HepG2 (cell line): ENCODE results near the gene MAP3K8. TPM values are rescaled to one million over a fixed set of nuclear protein-coding genes. Genes with fewer than 3 reads are reported as not detected.

Source experiments
- EP300 ChIP-seq, 3 experiments: sonication (generic) in 1 of 3; formaldehyde crosslinking in 1 of 3; IDR thresholded peaks; 2 replicates each; pipeline versions ENCODE4 v1.5.1 to v1.6.1; 2011 to 2020; ENCODE audit warnings: low read depth in 2 of 3, low read length in 2 of 3, borderline replicate concordance in 1 of 3, improper control_type of control experiment in 1 of 3, mild to moderate bottlenecking in 1 of 3, missing genetic modification reagents in 1 of 3, moderate library complexity in 1 of 3
- FOXJ3 ChIP-seq: sonication (generic); formaldehyde crosslinking; IDR thresholded peaks from 2 replicates; pipeline ENCODE4 v1.4.0; 2020; ENCODE audit warnings: missing genetic modification reagents, mild to moderate bottlenecking, borderline replicate concordance
- HMG20B ChIP-seq: conservative IDR thresholded peaks from 2 replicates; pipeline ENCODE4 v1.6.1; 2016; ENCODE audit warnings: missing genetic modification reagents, missing compliant biosample characterization
- HOXA3 ChIP-seq: sonication (generic); formaldehyde crosslinking; IDR thresholded peaks from 2 replicates; pipeline ENCODE4 v1.5.0; 2020; ENCODE audit warnings: missing genetic modification reagents
- KDM5B ChIP-seq: sonication (generic); formaldehyde crosslinking; IDR thresholded peaks from 2 replicates; pipeline ENCODE4 v1.4.0; 2020; ENCODE audit warnings: missing genetic modification reagents, mild to moderate bottlenecking, borderline replicate concordance
- NFAT5 ChIP-seq: sonication (generic); formaldehyde crosslinking; IDR thresholded peaks from 2 replicates; pipeline ENCODE4 v1.4.0; 2020; ENCODE audit warnings: missing genetic modification reagents
- RAD21 ChIP-seq: fragments of 450-650 bp; formaldehyde crosslinking; IDR thresholded peaks from 2 replicates; pipeline ENCODE4 v1.5.0; 2020; ENCODE audit warnings: mild to moderate bottlenecking
- RBM39 ChIP-seq: fragments of 200-400 bp; formaldehyde crosslinking; IDR thresholded peaks from one replicate; pipeline ENCODE4 v1.6.1; 2018; ENCODE audit warnings: antibody characterized with exemption, mild to moderate bottlenecking, low read depth, low read length; ENCODE audit not compliant: poor library complexity, severe bottlenecking
- REPIN1 ChIP-seq: sonication (generic); formaldehyde crosslinking; IDR thresholded peaks from 2 replicates; pipeline ENCODE4 v1.8.0; 2022; ENCODE audit warnings: missing genetic modification reagents, low read depth, mild to moderate bottlenecking, borderline replicate concordance
- RXRB ChIP-seq: IDR thresholded peaks from 2 replicates; pipeline ENCODE4 v1.6.1; 2016; ENCODE audit warnings: borderline replicate concordance, missing genetic modification reagents, missing compliant biosample characterization
- TRIM24 ChIP-seq: sonication (generic); formaldehyde crosslinking; IDR thresholded peaks from 2 replicates; pipeline ENCODE4 v1.8.0; 2022; ENCODE audit warnings: mild to moderate bottlenecking, missing genetic modification reagents
- ZMYM3 ChIP-seq: sonication (generic); formaldehyde crosslinking; IDR thresholded peaks from 2 replicates; pipeline ENCODE4 v1.5.1; 2020; ENCODE audit warnings: mild to moderate bottlenecking, missing genetic modification reagents
- ZNF510 ChIP-seq: sonication (generic); formaldehyde crosslinking; IDR thresholded peaks from 2 replicates; pipeline ENCODE4 v1.4.0; 2020; ENCODE audit warnings: low read depth, mild to moderate bottlenecking, missing genetic modification reagents
- ZNF770 ChIP-seq: sonication (generic); formaldehyde crosslinking; IDR thresholded peaks from 2 replicates; pipeline ENCODE4 v1.5.0; 2020; ENCODE audit warnings: mild to moderate bottlenecking, missing genetic modification reagents
- ZNF839 ChIP-seq: sonication (generic); formaldehyde crosslinking; IDR thresholded peaks from 2 replicates; pipeline ENCODE4 v1.4.0; 2020; ENCODE audit warnings: missing genetic modification reagents, mild to moderate bottlenecking, borderline replicate concordance
- polyA plus RNA-seq, 8 experiments: library from polyadenylated mRNA; depleted of rRNA in 3 of 8; stranded (reverse) in 7 of 8; unstranded in 1 of 8; fragments of >200 nt; fragmentation: Illumina TruSeq in 4 of 8; extraction: Trizol in 4 of 8; gene quantifications; 2 replicates each; pipeline versions ENCODE4 v1.2.1 to v1.2.3, GENCODE V29; 2011 to 2016; ENCODE audit warnings: low read depth in 4 of 8, missing spikeins in 1 of 8, mixed read lengths in 1 of 8; ENCODE audit not compliant: insufficient read depth in 1 of 8
- total RNA-seq, 5 experiments: library from RNA; depleted of rRNA; stranded (reverse); fragments of >200 nt; fragmentation: Illumina TruSeq; extraction: Trizol; gene quantifications; 2 replicates each; pipeline ENCODE4 v1.2.3, GENCODE V29; 2016; ENCODE audit warnings: low read depth in 1 of 5
- TF ChIP-seq, protein P1 (sequence below): sonication (generic); formaldehyde crosslinking; IDR thresholded peaks from 2 replicates; pipeline ENCODE4; 2020; ENCODE audit warnings: missing genetic modification reagents, mild to moderate bottlenecking, borderline replicate concordance

MAP3K8 gene
- total and polyA plus RNA-seq, 2 of the 13 experiments (the other 11 are each of a cell fraction or from before 2014, with no cell fraction given): 19.3 to 37.9 TPM

DNA sequence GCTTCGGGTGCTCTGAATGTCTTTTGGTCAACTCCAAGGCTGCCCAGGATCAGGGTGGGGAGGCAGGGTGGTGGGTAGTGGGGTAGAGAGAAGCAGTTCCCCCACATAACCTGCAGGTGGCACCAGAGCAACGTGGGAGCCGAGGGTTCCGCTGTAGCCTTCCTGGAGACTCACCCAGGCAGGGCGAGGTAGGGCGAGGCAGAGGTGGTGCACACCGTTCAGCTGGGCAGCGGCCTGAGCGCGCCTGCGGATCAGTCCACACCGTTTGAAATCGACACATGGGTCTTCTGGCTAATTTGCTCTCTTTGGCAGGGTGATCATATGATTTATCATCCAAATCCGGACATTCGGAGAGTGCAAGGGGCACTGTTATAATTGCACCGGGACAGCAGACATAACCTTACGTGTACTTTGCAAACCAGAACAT, 41.4 kb upstream of the MAP3K8 start (continued):
- TF ChIP-seq REPIN1 (CRISPR knock-in tag) (peak; percentile 38; the same call in 1 of the 2 replicates), EP300 (IDR thresholded peaks at IDR 0.05; ENCODE audit: low read depth in 2 of 2, low read length in 2 of 2) (0 out of 4 replicates have a peak, but pooled peaks of 1 of the 2 experiments have one; percentile 10), EP300 (CRISPR knock-in tag; IDR thresholded peaks at IDR 0.05; ENCODE audit: borderline replicate concordance) (no peak), ZMYM3 (CRISPR knock-in tag) (peak; percentile 40; the same call in 1 of the 2 replicates), RBM39 (no peak), NFAT5 (no peak), HOXA3 (CRISPR knock-in tag) (peak; percentile 48; the same call in 1 of the 2 replicates), RAD21 (CRISPR knock-in tag) (peak; percentile 93), KDM5B (peak; percentile 42; the same call in 1 of the 2 replicates), ZNF839 (CRISPR knock-in tag) (peak; percentile 50; the same call in 1 of the 2 replicates), ZNF770 (CRISPR knock-in tag) (peak; percentile 22; the same call in 1 of the 2 replicates), ZNF510 (CRISPR knock-in tag) (no peak), TRIM24 (CRISPR knock-in tag) (no peak), FOXJ3 (CRISPR knock-in tag) (no peak), RXRB (CRISPR knock-in tag) (peak; percentile 43; the same call in 1 of the 2 replicates), HMG20B (CRISPR knock-in tag) (no peak)
- TF ChIP-seq, protein P1, sequence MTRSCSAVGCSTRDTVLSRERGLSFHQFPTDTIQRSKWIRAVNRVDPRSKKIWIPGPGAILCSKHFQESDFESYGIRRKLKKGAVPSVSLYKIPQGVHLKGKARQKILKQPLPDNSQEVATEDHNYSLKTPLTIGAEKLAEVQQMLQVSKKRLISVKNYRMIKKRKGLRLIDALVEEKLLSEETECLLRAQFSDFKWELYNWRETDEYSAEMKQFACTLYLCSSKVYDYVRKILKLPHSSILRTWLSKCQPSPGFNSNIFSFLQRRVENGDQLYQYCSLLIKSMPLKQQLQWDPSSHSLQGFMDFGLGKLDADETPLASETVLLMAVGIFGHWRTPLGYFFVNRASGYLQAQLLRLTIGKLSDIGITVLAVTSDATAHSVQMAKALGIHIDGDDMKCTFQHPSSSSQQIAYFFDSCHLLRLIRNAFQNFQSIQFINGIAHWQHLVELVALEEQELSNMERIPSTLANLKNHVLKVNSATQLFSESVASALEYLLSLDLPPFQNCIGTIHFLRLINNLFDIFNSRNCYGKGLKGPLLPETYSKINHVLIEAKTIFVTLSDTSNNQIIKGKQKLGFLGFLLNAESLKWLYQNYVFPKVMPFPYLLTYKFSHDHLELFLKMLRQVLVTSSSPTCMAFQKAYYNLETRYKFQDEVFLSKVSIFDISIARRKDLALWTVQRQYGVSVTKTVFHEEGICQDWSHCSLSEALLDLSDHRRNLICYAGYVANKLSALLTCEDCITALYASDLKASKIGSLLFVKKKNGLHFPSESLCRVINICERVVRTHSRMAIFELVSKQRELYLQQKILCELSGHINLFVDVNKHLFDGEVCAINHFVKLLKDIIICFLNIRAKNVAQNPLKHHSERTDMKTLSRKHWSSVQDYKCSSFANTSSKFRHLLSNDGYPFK (CRISPR knock-in tag): peak; percentile 39; the same call in 1 of the 2 replicates
